Measurements from ENCODE around the gene ACRBP.

DNA sequence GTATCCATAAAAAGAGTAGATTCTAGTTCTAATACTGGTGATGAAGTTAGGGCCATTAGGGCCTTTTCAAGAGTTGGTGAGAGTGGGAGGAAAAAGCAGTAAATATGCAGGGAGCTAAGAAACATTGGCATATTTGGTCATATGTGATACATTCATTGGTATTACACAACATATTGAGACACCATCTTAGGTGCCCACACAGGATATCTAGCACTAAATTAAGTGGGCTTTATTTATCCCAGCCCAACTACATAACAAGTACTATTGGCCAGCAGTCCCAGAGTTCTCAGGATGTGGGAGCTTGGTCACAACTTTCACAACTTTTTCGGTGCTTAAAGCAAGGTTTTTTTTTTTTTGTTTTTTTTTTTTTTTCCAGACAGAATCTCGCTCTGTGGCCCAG lies 17.7 kb upstream of the ACRBP start:
- no peak for TF ChIP-seq RXRA (IDR thresholded peaks at IDR 0.05)
- no peak for TF ChIP-seq SP1 (IDR thresholded peaks at IDR 0.05)
- no peak for TF ChIP-seq TAF1 (conservative IDR thresholded peaks at IDR 0.05)
- TF ChIP-seq, protein P1, sequence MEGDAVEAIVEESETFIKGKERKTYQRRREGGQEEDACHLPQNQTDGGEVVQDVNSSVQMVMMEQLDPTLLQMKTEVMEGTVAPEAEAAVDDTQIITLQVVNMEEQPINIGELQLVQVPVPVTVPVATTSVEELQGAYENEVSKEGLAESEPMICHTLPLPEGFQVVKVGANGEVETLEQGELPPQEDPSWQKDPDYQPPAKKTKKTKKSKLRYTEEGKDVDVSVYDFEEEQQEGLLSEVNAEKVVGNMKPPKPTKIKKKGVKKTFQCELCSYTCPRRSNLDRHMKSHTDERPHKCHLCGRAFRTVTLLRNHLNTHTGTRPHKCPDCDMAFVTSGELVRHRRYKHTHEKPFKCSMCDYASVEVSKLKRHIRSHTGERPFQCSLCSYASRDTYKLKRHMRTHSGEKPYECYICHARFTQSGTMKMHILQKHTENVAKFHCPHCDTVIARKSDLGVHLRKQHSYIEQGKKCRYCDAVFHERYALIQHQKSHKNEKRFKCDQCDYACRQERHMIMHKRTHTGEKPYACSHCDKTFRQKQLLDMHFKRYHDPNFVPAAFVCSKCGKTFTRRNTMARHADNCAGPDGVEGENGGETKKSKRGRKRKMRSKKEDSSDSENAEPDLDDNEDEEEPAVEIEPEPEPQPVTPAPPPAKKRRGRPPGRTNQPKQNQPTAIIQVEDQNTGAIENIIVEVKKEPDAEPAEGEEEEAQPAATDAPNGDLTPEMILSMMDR (IDR thresholded peaks at IDR 0.05; ENCODE audit: low read depth, low read length, missing input control) = no peak
- no peak for TF ChIP-seq RAD21 (IDR thresholded peaks at IDR 0.05)
